Prostate gland (tissue), 2 donors: ENCODE results near the gene POU6F2. TPM values are rescaled to one million over a fixed set of nuclear protein-coding genes. Genes with fewer than 3 reads are reported as not detected.

Experiments
- DNase-seq: peaks from one replicate; pipeline ENCODE4 v3.0.0-alpha.2; 2019; ENCODE audit warnings: low spot score
- H3K27ac ChIP-seq, 2 donors: fragments of 200-600 bp; sonication (generic); 2 replicates each; pipeline ENCODE4 v1.5.1; 2017 to 2019
- H3K27me3 ChIP-seq: fragments of 200-600 bp; sonication (generic); replicated peaks from 2 replicates; pipeline ENCODE4 v1.5.1; 2019; ENCODE audit not compliant: insufficient read depth
- H3K36me3 ChIP-seq, 2 donors: fragments of 200-600 bp; sonication (generic); 1 replicate in 1 of 2; 2 replicates in 1 of 2; pipeline versions ENCODE4 v1.5.1 to v1.8.1; 2017 to 2019
- H3K4me1 ChIP-seq: fragments of 200-600 bp; sonication (generic); replicated peaks from 2 replicates; pipeline ENCODE4 v1.5.1; 2019
- H3K4me3 ChIP-seq, 2 donors: fragments of 200-600 bp; sonication (generic); 2 replicates each; pipeline ENCODE4 v1.5.1; 2017 to 2019
- H3K9me3 ChIP-seq: fragments of 200-600 bp; sonication (generic); 2 replicates; pipeline ENCODE4 v1.5.1; 2017
- POLR2A ChIP-seq: fragments of 450-650 bp; IDR thresholded peaks from one replicate; pipeline ENCODE4 v1.6.1; 2016; ENCODE audit warnings: antibody characterized with exemption, mild to moderate bottlenecking
- POLR2AphosphoS5 ChIP-seq: sonication (generic); formaldehyde crosslinking; IDR thresholded peaks from one replicate; pipeline ENCODE4 v1.6.1; 2017; ENCODE audit warnings: antibody characterized with exemption
- WGBS: methylation state at CpG from one replicate; pipeline ENCODE4 v1.1.5; 2018; 5-methylcytosine and 5-hydroxymethylcytosine counted together
- intact Hi-C: fragments of 100-400 bp; cut with DNase I; formaldehyde crosslinking; loops from one replicate; pipeline ENCODE4 v1.14.2; 2022
- total RNA-seq, 2 donors: library from RNA; depleted of rRNA; stranded (reverse); fragments of >200 nt; gene quantifications; one replicate each; pipeline ENCODE4 v1.1.0, GENCODE V29; 2016
- TF ChIP-seq, protein P1 (sequence below), 4 experiments: fragments of 200-600 bp in 2 of 4; fragments of 450-650 bp in 2 of 4; sonication (generic) in 2 of 4; IDR thresholded peaks; 1 replicate in 3 of 4; 2 replicates in 1 of 4; pipeline ENCODE4 v1.5.1; 2016 to 2019; ENCODE audit warnings: antibody characterized with exemption in 4 of 4, mild to moderate bottlenecking in 2 of 4, moderate library complexity in 2 of 4

The POU6F2 gene
- total RNA-seq, 2 donors from 2014 or later = 2.4 TPM; not detected in 1

DNA sequence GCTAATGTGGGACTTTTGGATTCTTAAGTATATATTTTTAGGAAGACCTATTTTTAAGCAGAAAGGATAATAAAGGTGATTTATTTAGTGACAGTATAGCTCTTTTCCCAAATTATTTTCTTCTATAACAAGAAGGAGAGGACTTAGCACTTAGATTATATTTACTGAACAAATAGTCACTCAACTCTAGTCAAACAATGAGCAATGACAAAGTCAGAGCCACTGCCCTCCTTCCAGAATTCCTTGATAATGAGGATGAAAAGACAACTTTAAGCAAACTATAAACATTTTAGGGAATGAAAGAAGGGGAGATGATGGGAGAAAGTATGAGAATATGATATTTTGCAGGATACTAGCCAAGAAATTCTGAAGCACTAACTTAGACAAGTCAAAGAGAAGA lies 295.0 kb downstream of the POU6F2 start:
- H3K27ac ChIP-seq = no peak overlapping the region
- H3K27me3 ChIP-seq = no peaks in the 10 kb centered on the region
- H3K4me1 ChIP-seq = no peaks in the 10 kb centered on the region
- H3K4me3 ChIP-seq = no peak overlapping the region
- H3K36me3 ChIP-seq = no peaks in the 10 kb centered on the region
- TF ChIP-seq, protein P1, sequence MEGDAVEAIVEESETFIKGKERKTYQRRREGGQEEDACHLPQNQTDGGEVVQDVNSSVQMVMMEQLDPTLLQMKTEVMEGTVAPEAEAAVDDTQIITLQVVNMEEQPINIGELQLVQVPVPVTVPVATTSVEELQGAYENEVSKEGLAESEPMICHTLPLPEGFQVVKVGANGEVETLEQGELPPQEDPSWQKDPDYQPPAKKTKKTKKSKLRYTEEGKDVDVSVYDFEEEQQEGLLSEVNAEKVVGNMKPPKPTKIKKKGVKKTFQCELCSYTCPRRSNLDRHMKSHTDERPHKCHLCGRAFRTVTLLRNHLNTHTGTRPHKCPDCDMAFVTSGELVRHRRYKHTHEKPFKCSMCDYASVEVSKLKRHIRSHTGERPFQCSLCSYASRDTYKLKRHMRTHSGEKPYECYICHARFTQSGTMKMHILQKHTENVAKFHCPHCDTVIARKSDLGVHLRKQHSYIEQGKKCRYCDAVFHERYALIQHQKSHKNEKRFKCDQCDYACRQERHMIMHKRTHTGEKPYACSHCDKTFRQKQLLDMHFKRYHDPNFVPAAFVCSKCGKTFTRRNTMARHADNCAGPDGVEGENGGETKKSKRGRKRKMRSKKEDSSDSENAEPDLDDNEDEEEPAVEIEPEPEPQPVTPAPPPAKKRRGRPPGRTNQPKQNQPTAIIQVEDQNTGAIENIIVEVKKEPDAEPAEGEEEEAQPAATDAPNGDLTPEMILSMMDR (IDR thresholded peaks at IDR 0.05) = no peak
- TF ChIP-seq POLR2AphosphoS5 (no peak), POLR2A (no peak)
- no peak for DNase-seq
- H3K9me3 ChIP-seq = no peaks in the 10 kb centered on the region
- intact Hi-C loops = no loop called here

DNA sequence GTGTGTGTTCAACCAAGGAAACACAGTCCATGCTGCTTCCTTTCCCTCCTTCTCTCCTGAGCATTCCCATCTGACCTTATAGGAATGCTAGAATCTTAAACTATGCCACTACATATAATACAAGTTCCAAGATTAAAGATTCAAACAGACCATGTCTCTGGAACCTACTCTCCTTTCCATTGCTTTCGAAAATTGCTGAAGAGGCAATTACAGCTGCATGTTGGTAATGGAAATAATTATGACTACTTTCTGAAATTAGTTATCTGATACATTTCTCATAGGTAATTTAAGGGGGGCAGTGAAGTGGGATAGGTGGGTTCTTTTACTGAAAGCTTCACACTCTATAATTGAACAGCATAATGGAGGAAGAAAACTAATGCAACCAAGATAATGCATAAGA lies 302.6 kb downstream of the POU6F2 start:
- Histone ChIP-seq H3K9me3 (no peaks in the 10 kb centered on the region), H3K27me3 (no peaks in the 10 kb centered on the region), H3K27ac (no peak overlapping the region), H3K4me1 (no peaks in the 10 kb centered on the region), H3K36me3 (no peaks in the 10 kb centered on the region), H3K4me3 (no peak overlapping the region)
- no peak for TF ChIP-seq POLR2AphosphoS5
- TF ChIP-seq POLR2A = no peak
- TF ChIP-seq, protein P1 (IDR thresholded peaks at IDR 0.05) = no peak
- no peak for DNase-seq
- intact Hi-C loops = no loop called here
- 0% methylated on average over 1 of the region's 1 CpG for WGBS

DNA sequence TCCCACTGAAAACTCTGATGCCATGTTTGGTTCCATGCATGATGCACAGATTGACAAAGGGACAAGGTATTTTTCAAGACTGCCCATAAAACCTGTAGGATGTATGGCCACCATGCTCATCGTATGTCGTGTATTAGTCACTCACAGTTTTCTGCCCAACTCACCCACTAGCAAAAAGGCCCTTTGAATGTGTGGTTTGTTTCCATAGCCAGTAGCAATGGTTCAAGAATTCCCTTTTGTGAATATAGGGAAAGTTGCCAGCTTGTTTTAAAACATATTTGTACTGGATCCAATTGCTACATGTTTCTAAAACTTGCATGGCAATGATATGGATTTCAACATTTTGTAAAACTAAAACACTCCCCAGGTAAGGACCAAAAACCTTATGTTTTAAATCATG lies 307.5 kb downstream of the POU6F2 start:
- TF ChIP-seq POLR2A (no peak), POLR2AphosphoS5 (no peak)
- TF ChIP-seq, protein P1 (IDR thresholded peaks at IDR 0.05) = no peak
- 33% methylated on average over 2 of the region's 2 CpGs for WGBS
- intact Hi-C loops = no loop called here

DNA sequence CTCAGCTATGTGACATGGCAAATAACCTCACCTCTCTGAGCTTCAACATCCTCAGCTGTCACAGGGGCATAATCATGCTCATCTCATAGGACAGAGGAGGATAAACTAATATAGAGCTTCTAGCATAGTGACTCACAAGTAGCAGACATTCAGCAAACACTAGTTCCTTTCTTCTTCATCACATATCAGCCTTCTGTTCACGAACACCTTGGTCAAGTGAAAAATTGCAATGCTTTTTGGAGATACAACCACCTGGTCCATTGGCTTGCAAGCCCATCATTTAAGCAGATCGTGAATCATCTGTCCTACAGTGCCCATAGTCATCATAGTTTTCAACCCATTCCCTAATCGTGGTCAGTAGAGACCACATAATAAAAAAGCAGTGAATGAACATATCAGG lies 310.6 kb downstream of the POU6F2 start:
- no peak for DNase-seq
- Histone ChIP-seq H3K27me3 (no peaks in the 10 kb centered on the region), H3K4me1 (no peaks in the 10 kb centered on the region), H3K27ac (no peak overlapping the region), H3K9me3 (no peaks in the 10 kb centered on the region), H3K4me3 (no peak overlapping the region), H3K36me3 (no peaks in the 10 kb centered on the region)
- TF ChIP-seq, protein P1 (IDR thresholded peaks at IDR 0.05) = no peak
- no peak for TF ChIP-seq POLR2A
- TF ChIP-seq POLR2AphosphoS5 = no peak
- WGBS = 88% methylated on average over 3 of the region's 3 CpGs
- intact Hi-C loops = no loop called here

More for the DNA sequence above, 307.5 kb downstream of the POU6F2 start:
- Histone ChIP-seq H3K27ac (no peak overlapping the region), H3K4me1 (no peaks in the 10 kb centered on the region), H3K27me3 (no peaks in the 10 kb centered on the region), H3K36me3 (no peaks in the 10 kb centered on the region), H3K9me3 (no peaks in the 10 kb centered on the region), H3K4me3 (no peak overlapping the region)
- no peak for DNase-seq

DNA sequence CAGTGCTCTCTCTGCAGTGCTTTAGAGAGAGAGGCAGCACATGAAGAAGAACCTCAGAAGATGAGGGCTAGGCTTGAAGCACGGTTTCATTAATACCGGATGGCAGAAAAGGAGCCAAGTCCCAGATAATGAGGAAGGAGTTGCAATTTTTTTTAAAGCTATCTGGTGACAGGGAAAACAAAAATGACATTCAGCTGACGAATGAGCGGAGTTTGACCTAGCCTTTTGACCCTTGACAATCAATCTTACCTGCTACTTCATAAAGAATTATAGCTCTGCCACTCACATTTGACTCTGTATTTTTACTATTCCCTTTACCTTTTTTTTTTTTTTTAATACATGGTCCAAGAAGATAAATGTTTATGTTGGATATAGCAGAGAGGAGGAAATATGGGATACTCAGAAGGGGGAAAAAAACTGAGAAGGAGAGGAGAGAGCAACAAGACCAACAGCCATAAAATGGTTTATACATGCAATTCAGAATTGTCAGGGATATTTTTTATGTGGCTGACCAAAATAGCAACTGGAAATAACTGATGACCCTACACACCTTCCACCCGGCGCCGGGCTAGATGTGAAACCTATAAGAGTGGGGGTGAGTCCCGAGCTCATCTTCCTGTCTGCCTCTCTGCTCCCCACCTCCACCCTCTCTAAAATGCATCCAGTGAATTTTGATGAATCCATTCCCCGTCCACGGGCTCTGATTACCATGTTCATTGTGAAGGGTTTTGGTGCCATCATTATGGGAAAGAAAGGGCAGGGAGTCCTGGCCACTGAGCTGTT lies 314.1 kb downstream of the POU6F2 start:
- H3K36me3 ChIP-seq = no peaks in the 10 kb centered on the region
- WGBS = 59% methylated on average over 10 of the region's 10 CpGs
- H3K4me3 ChIP-seq = no peak overlapping the region
- intact Hi-C loops = no loop called here
- DNase-seq = no peak
- H3K27me3 ChIP-seq = no peaks in the 10 kb centered on the region
- H3K4me1 ChIP-seq = no peaks in the 10 kb centered on the region
- no peak overlapping the region for H3K27ac ChIP-seq
- TF ChIP-seq POLR2AphosphoS5 = no peak
- TF ChIP-seq POLR2A = no peak
- TF ChIP-seq, protein P1 (IDR thresholded peaks at IDR 0.05) = no peak
- no peaks in the 10 kb centered on the region for H3K9me3 ChIP-seq
